Activated CD8-positive, alpha-beta memory T cell treated with anti-CD3 and anti-CD28 coated beads, Interleukin-2, amount 50 U/mL, for 24 hours (primary cell): ENCODE measurements around the gene MT1HL1.
"Not testable (repeated sequence)": the region's sequence is repeated elsewhere in the genome, so short reads cannot be mapped to it uniquely, and the experiment has no call there.

Source experiments
- DNase-seq: peaks from one replicate; pipeline ENCODE4 v3.0.0-alpha.2; 2020; ENCODE audit errors: extremely low read depth

The MT1HL1 gene

DNA sequence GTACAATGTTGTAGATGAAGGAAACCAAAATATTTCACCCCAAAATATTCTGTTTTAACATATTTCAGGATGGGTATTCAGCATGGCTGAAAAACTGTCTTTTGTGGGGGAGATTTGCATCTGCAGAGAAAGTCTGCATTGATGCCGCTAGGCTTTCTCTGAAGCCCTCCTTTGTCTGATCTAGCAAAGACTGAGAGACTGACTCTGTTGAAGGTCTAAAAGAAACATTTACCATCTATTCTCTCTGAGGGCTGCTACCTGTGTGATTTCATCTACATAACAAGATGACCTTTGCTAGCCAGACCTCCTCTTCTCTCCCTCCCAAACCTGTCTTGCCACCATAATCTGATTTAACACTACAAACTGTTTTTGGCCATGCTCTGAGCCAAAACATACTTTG, 12.4 kb upstream of the MT1HL1 start:
- DNase-seq = no peak

DNA sequence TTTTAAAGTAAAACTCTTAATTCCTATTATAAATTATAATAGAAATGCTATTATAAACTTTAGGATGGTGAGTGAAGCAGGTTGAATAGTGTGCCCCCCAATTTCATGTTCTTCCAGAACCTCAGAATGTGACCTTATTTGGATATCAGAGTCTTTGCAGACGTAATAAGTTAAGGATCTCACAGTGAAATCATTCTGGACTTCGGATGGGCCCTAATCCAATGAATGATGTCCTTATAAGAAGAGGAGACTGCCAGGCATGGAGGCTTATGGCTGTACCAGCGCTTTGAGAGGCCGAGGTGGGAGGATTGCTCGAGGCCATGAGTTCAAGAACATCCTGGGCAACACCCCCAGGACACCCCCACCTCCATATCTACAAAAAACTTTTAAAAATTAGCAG, 9.4 kb upstream of the MT1HL1 start:
- no peak for DNase-seq

DNA sequence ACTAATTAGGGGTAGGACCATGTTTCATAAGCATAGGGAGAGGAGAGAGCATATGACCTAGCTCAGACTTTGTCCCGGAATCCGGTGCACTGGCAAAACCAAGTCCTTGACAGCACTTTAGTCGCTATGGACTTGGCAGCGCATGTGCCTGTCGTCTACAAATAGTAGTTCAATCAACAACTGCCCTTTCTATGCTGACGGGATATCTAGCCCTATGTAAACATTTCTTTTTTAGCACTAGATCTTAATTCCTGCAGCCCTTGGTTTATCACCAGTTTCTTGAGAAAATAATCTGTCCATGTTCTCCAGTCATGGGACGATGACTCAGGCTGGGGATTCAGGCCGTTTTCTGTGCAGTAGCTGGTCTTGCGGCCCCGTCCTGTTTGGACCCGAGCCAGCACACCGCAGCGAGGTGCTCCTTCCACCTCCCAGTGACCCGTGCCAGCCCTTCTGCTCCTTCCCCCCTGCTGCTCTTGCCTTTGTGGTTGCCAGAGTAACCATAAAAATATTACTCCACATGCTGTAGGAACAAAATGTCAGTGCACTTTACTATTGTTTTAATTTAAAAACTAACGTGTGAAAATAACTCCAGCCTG, 8.6 kb upstream of the MT1HL1 start:
- no peak for DNase-seq

DNA sequence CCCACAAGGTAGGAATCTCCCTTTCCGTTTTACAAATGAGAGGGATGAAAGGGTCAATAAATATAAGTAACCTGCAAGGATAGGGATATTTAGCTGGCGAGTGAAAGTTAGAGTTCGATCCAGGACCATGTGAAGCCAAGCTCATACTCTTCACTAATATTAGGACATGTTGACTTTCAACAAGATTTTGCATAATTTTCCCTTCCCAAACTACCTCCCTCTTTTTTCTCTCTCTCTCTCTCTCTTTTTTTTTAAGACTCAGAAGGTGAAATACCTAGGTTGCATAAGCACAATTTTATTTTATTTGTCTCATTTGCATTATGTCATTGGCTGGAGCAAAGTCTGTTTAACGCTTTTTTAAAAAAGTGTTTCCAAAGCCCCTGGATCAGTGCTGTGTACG, 8.1 kb upstream of the MT1HL1 start:
- DNase-seq = no peak

DNA sequence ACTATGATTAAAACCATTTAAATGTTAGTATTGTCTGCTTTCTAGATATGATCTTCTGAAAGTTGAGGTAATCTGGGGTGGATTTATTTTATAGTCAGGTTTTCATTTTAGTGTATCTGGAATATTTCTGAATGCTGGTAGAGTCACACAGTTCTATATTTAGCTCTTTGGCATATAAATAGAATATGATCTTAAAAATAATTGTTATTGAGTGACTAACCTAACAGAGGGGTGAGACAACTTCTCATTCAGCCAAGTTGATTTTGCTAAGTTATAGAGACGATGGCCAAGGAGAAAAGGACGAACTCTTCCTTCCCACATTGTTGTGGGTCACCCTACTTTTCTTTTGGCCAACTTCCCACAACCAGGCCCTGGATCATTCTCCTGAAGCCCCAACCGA, 7.2 kb upstream of the MT1HL1 start:
- DNase-seq = no peak

DNA sequence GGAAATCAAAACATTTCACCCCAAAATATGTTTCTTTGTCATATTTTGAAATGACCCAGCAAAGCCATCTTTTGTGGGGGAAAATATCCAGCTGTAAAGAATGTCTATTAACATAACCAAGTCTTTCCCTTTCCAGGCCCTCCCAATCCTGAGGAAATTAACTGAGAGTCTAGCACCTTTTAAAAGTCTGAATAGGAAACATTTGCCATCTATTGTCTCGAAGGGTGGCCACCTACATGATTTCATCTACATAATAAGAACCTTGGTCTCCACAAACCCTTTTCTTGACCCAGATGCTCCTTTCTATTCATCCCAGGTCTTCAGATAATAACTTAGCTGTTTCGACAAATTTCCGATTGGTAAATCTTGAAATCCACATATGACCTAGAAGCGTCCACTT, 5.4 kb upstream of the MT1HL1 start:
- no peak for DNase-seq

DNA sequence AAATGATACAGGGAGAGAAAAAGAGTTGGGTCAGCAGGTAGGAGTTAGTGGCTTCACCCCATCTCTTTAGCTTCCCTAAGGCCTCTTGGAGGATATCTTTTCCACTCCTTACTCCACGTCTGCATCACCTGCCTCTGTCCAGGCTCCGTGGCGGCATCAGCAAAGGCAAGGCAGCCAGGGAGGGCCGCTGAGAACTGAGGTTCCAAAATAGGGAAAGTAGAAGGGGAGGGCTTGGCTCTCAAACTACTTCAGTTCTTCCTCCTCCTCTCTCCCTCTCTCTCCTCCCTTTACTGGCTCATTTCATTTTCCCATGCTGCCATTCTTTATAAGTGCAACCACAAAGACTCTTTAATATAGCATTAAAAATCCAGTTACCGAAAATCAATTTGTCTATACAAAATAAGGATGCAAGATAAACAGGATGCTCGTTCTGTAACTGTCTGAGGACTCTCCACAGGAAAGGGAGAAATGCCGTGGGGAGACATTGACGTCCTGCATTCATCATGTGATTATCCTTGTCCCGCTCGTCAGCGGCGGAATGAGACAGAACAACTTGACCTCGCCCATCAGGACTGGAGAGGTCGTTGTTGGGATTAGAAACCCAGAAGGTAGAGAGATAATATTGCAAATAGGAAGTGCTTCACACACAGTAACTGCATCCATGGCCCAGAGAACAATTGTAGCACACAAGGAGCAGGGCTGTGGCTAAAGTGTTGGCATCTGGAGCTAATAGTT, 3.1 kb upstream of the MT1HL1 start:
- DNase-seq = no peak

DNA sequence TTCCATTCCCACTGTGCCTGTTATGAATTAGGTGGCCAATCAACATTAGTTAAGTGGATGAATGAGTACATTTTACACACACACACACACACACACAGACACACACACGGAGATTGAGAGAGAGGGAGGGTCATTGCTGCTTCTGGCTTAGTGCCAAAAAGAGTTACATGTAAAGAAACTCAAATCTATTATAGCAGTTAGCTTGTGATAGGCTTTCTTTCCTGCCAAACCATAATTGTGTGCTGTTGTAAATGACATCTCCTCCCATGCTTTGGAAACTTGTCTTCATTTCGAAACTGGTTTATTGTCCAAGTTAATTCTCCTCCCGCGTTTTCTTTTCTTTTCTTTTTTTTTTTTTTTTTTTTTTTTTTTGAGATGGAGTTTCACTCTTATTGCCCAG, 1.4 kb upstream of the MT1HL1 start:
- no peak for DNase-seq

DNA sequence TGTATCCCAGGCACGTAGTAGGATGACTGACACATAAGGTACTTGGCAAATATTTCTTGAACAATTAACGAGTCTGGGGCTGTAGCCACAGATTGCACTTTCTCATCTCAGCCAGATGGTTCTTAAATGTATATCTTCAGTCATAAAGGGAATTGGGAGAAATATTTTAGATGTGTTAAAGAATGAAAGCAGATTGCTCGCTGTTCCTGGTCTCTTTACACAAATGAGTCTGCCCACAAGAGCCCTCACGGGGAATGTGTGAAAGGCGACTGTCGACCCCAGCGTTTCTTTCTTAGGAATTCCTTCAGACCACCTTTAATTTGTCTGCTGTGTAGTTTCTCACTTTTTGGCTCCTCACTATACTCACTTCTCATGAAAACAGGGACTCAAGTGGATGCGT, 725 bp downstream of the MT1HL1 start:
- no peak for DNase-seq

DNA sequence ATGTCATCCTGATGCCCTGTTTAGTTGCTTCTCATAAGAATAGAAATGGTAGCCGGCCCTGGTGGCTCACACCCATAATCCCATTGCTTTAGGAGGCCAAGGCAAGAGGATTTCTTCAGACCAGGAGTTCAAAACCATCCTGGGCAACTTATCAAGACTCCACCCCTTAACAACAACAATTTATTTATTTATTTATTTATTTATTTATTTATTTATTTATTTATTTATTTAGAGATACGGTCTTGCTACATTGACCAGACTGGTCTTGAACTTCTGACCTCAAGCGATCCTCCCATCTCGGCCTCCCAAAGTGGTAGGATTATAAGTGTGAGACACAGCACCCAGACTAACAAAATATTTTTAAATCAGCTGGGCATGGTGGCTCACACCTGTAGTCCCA, 4.0 kb downstream of the MT1HL1 start:
- no peak for DNase-seq

DNA sequence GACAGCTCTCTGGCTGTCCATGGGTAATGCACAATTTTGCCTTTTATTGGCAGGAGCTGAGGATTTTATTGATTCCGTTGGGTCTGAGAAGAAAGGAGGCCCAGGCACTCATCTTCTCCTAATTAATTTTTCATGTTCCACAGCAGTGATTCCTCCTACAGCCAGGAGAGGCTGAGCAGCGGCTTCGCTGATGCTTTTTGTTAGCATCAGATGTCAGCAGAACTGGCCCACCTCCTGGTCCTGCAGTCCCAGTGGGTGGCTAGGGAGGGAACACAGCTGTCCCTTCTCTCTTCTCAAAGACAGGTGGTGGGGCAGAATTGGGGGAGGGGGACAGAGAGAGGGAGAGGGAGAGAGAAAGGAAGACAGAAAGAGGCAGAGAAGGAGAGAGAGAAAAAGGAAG, 5.7 kb downstream of the MT1HL1 start:
- DNase-seq = no peak

DNA sequence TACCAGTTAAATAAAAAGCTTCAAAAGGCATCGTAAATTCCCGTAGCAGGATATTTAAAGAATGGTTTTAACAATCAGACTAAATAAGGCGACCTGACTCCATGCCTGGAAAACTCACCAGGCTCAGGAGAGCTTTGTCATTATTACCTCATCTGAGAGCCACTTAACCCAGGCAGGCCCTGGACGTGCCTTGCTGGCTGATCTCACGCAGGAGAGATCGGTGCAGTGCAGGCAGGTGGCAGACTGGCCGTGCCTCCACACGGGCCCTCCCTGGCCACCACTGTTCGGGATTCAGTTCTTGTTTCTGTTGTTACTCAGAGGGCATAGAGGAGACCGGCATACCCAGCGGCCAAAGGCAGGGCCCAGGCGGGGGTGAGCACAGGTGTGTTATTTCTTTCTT, 6.4 kb downstream of the MT1HL1 start:
- no peak for DNase-seq

DNA sequence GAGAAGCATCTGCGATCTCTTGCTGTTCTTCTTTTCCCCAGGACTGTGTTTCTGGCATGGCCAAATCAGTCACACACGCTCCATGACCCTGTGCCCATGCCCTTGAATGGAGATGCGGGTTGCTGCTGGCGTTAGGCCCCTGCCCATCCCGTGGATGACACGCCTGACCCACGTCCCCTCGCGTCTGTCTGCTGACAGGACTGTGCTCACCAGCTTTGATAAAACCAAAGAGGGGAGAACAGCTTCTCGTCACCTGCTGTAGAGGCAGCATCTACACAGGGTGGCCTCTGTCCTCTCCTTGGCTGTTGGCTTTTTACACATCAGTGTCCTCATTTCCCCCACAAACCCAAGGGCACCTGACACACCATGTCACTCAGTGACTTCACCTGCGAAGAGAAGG, 6.9 kb downstream of the MT1HL1 start:
- DNase-seq = no peak

DNA sequence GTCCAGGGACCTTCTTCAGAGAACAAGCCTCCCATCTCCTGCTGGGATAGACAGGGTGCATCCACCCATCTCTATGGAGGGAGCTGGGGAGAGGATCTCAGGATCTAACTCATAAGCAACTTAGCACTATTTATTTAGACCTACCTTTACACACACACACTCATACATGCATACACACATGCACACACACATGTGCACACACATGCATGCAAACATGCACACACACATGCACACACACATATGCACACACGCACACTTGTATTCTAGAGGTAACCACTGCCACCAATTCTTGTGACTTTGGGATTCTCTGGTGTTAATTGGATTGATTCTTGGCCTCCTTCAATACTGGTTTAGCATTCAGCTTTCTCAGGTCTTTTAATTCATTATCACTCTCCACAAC, 9.8 kb downstream of the MT1HL1 start:
- DNase-seq = no peak

DNA sequence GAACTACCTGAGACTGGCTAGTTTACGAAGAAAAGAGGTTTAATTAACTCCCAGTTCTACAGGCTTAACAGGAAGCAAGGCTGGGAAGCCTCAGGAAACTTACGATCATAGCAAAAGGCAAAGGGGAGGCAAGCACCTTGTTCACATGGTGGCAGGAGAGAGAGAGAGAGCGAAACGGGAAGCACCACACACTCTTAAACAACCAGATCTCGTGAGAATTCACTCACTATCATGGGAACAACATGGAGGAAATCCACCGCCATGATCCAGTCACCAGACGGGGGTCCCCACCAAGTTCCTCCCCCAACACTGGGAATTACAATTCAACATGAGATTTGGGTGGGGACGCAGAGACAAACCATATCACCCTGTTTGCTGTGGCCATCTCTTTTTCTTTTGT, 11.8 kb downstream of the MT1HL1 start:
- no peak for DNase-seq

DNA sequence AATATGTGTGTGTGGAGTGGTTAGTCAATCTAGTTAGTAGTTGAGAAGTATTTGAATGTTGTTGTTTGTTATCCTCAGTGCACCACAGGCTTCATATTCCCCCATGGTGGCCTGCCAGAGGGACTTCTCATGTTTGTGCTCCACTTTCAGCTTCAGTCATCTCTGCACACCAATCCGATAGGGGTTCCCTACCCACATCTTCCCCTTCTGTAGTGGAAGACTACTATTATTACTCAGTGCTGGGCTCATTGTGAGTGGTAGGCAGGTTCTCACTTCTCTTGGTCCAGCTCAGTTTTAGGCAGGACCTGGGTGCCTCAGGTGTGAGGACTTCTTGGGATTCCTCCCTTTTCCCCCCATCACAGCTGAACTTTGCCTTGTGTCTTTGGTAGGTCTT, 14.2 kb downstream of the MT1HL1 start:
- no peak for DNase-seq

DNA sequence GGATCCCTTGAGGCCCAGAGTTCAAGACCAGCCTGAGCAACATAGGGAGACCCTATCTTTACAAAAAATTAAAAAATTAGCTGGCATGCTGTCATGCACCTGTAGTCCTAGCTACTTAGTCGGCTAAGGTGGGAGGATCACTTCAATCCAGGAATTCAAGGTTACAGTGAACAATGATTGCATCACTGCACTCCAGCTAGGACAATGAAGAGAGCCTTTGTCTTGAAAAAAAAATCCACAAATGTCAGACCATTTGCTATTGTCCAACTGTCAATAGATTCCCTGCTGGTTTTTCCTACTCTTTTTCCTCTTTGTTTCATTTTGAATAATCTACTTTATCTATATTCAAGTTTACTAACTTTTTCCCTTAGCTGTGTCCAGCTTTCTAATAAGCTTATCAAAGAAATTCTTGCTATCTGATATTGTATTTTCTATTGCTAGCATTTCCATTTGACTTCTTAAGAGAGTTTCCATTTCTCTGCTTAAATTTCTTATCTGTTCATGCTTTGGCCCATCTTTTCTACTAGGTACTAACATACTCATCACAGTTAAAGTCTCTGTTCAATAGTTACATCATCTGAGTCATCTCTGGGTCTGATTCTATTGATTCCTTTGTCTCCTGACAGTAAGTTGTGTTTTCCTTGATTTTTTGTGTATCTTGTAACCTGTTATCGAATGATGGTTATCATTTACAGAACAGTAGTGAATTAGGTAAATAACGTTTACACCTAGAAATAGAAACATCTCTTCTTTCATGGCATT, 14.8 kb downstream of the MT1HL1 start:
- no peak for DNase-seq

DNA sequence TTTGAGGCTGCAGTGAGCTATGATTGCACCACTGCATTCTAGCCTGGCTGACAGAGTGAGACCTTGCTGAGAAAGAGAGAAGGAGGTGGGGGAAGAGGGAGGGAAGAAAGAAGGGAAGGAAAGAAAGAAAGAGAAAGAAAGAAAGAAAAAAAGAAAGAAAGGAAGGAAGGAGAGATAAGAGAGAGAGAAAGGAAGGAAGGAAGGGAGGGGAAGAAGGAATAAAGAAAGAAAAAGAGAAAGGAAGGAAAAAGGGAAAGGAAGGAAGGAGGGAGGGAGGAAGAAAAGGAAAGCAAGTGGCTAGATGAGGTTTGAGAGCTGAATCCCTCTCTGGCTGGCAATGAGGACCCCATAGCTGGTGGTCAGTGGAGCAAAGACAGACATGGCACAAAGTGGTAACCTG, 20.4 kb downstream of the MT1HL1 start:
- no peak for DNase-seq

DNA sequence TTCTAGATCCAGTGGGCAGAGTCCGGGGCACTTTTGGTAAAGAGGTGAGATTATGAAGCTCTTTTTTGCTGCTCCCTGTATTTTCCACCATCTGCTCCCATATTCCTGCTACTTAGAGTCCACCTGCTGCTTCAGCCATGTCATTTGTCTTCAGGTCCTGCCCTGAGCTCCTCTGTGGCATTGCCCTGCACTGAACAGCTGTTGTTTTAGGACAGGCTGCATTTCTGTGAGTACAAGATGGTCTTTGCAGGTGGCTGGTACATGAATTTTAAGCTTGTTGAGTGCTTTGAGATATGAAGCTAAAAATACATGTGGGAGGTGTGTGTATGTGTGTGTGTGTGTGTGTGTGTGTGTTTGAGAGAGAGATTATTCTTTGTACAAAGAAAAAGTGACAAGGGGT, 21.9 kb downstream of the MT1HL1 start:
- no peak for DNase-seq

DNA sequence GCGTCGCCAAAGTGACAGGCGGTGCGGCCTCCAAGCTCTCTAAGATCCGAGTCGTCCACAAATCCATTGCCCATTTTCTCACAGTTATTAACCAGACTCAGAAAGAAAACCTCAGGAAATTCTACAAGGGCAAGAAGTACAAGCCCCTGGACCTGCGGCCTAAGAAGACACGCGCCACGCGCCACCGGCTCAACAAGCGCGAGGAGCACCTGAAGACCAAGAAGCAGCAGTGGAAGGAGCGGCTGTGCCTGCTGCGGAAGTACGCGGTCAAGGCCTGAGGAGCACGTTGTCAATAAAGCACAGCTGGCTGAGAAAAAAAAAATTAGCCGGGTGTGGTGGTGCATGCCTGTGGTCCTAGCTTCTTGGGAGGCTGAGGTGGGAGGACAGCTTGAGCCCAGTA, 22.8 kb downstream of the MT1HL1 start:
- DNase-seq = not testable (repeated sequence)

DNA sequence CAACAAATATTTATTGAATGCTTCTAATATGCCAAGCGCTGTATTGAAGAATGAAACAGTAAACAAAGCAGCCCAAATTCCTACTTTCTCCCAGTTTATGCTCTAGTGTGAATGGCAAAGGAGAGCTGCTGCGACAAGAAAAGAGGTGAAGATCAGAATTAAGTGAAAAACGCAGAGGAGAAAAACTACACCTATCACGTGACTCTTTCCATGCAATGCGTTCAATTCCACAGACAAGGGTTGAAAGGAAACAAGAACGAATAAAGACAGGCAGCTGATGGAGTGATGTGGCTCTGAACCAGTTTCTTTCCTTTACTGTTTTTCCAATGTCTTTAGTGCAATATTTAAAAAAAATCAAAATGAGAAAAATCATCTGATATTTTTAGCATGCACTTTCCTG, 23.6 kb downstream of the MT1HL1 start:
- DNase-seq = no peak

DNA sequence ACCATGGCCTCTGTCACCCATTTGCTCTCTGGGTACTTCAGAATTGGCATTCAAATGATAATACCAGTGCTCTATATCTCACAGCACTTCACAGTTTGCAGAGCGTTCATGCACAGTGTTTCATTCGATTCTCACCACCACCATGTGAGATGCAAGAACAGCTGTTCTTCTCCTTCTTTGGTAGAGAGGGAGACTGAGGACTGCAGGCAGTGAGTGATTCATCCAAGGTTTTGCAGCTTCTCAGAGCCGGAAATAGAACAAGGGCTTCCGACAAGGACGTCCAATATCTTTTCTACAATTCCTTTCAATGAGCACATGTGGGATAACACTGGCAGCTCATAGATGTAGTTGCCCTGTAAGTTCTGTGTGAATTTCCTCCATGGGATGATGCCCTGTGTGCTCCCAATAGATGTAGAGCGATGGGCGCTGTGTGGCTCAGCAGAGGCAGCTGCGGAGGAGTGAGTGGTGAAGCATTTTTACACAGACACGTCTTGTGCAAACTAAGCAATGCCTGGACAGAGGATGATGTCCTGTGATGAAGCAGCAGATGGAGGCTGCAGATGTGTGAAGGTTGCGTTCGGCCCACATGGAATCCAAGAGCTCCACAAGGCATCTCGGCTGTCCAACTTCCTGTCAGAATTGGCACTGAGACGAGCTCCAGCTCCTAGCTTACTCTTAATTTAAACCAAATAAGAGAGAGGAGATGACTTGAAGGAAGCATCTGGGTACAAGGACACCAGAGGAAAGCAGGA, 24.9 kb downstream of the MT1HL1 start:
- DNase-seq = no peak

DNA sequence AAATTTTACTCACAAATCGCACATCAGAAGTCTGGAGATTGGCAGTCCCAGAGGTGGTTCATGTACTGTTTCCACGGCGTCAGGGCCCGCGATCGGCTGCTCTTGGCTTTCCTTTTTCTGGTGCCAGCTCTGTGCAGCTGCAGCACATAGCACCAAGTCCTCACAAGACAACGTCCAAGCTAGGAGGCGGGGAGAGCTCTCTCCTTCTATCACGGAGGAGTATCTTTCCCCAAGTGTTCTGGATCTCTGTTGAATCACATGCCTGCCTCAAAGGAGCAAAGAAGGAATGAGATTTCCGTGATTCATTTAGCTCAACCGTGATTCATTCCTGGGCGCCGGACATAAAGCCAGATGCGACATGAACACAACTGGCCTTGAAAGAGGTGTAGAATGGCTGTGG, 25.5 kb downstream of the MT1HL1 start:
- no peak for DNase-seq
